ENCODE data around the gene ARHGAP4. TPM values are rescaled to one million over a fixed set of nuclear protein-coding genes. Genes with fewer than 3 reads are reported as not detected.

ARHGAP4 gene
- total RNA-seq, 4 donors from 2014 or later = 44.9 to 52.4 (median 49.9) TPM

GRCh38 chrX:153961292-153961691 lies 35.2 kb upstream of the ARHGAP4 start:
- Histone ChIP-seq H3K27me3 (no peaks in the 10 kb centered on the region), H3K4me1 (peaks cover 1 to 9% (median 5%) of the 10 kb centered on the region in 4 donors), H3K27ac (no peak overlapping the region), H3K36me3 (peaks cover 0 to 7% (median 0%) of the 10 kb centered on the region in 4 donors), H3K4me3 (no peak overlapping the region), H3K9me3 (no peaks in the 10 kb centered on the region)
- WGBS, 2 donors (ENCODE audit: low coverage in 1 of 2) = 95% methylated on average over 11 of the region's 11 CpGs; no CpG with 5 or more reads in 1 of the 2 donors
- no peak for DNase-seq
- in situ Hi-C loops (cut with MboI; ENCODE audit: low pct_ligation_motif_present in 1 of 4, low pct_unique_long_range_greater_than_20kb in 1 of 4, low sequenced_read_pairs in 3 of 4) (loop anchor here in 2 of 4 donors (25.0 kb wide), 2 partner anchors 199 to 576 kb away; partner anchors contain the start of genes G6PD (in 1 of the 2), IKBKG (in 1 of the 2) and PLXNB3 (in 1 of the 2)), intact Hi-C loops (cut with DNase I; ENCODE audit: low total_unique reads) (no loop called here)
- no peak for TF ChIP-seq POLR2A (IDR thresholded peaks at IDR 0.05)
- TF ChIP-seq EP300 (IDR thresholded peaks at IDR 0.05; ENCODE audit: low read depth) = no peak
- TF ChIP-seq POLR2AphosphoS5 (IDR thresholded peaks at IDR 0.05) = no peak
- TF ChIP-seq CTCF (IDR thresholded peaks at IDR 0.05) = no peak

DNA sequence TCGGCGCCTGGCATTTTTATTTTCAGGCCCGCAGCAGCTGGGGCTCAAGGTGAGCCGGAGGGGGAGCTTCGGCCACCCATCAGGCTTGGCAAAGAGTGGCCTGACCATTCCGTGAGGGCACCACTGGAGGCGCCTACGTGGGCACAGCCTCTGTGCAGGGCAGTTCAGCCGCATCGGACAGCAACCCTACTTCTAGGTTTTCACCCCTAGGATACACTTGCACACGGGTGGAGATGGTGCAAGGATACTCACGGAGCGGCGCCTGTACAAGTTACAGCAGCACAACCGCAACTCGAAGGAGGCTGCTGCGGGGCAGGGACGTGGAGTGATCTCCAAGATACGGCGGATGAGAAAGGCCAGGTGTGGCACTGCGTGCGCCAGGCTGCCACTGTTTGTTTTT lies 34.7 kb upstream of the ARHGAP4 start:
- H3K4me1 ChIP-seq = peaks cover 0 to 4% (median under 1%) of the 10 kb centered on the region in 4 donors
- 94% methylated on average over 22 of the region's 22 CpGs; no CpG with 5 or more reads in 1 of the 2 donors for WGBS, 2 donors (ENCODE audit: low coverage in 1 of 2)
- in situ Hi-C loops (cut with MboI; ENCODE audit: low pct_ligation_motif_present in 1 of 4, low pct_unique_long_range_greater_than_20kb in 1 of 4, low sequenced_read_pairs in 3 of 4) = loop anchor here in 2 of 4 donors (25.0 kb wide), 2 partner anchors 198 to 577 kb away; partner anchors contain the start of genes G6PD (in 1 of the 2), IKBKG (in 1 of the 2) and PLXNB3 (in 1 of the 2)
- intact Hi-C loops (cut with DNase I; ENCODE audit: low total_unique reads) = no loop called here
- no peaks in the 10 kb centered on the region for H3K27me3 ChIP-seq
- TF ChIP-seq POLR2A (IDR thresholded peaks at IDR 0.05) = no peak
- TF ChIP-seq EP300 (IDR thresholded peaks at IDR 0.05; ENCODE audit: low read depth) = no peak
- no peak for TF ChIP-seq POLR2AphosphoS5 (IDR thresholded peaks at IDR 0.05)
- no peak for TF ChIP-seq CTCF (IDR thresholded peaks at IDR 0.05)
- no peaks in the 10 kb centered on the region for H3K9me3 ChIP-seq
- no peak overlapping the region for H3K4me3 ChIP-seq
- peaks cover 0 to 7% (median 0%) of the 10 kb centered on the region in 4 donors for H3K36me3 ChIP-seq
- H3K27ac ChIP-seq = no peak overlapping the region
- DNase-seq = no peak

DNA sequence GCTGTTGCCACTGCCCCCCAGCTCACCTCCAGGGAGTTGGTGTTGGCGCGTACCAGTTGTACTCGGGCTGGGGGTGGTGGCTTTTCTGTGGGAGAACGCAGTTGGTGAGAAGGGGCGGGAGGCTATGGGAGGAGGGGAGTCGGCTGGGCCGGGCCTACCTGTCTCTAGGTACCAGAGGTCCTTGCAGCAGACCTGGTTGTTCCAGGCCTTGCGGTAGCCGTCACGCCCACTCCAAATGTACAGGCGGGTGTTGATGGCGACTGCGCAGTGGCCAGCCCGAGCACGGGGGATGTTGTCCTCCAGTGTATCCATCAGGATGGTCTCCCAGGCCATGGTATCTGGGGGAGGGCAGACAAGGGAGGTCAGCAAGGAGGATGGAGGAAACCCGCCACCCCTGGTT lies 34.0 kb upstream of the ARHGAP4 start:
- 99% methylated on average over 16 of the region's 16 CpGs; no CpG with 5 or more reads in 1 of the 2 donors for WGBS, 2 donors (ENCODE audit: low coverage in 1 of 2)

More for the DNA sequence above, 34.0 kb upstream of the ARHGAP4 start:
- Histone ChIP-seq H3K27me3 (no peaks in the 10 kb centered on the region), H3K27ac (no peak overlapping the region), H3K4me3 (no peak overlapping the region), H3K4me1 (no peaks in the 10 kb centered on the region), H3K36me3 (peaks cover 0 to 7% (median 0%) of the 10 kb centered on the region in 4 donors), H3K9me3 (no peaks in the 10 kb centered on the region)
- in situ Hi-C loops (cut with MboI; ENCODE audit: low pct_ligation_motif_present in 1 of 4, low pct_unique_long_range_greater_than_20kb in 1 of 4, low sequenced_read_pairs in 3 of 4) = loop anchor here in 2 of 4 donors (25.0 kb wide), 2 partner anchors 198 to 577 kb away; partner anchors contain the start of genes G6PD (in 1 of the 2), IKBKG (in 1 of the 2) and PLXNB3 (in 1 of the 2)
- TF ChIP-seq POLR2A (IDR thresholded peaks at IDR 0.05) (no peak), CTCF (IDR thresholded peaks at IDR 0.05) (no peak), EP300 (IDR thresholded peaks at IDR 0.05; ENCODE audit: low read depth) (no peak), POLR2AphosphoS5 (IDR thresholded peaks at IDR 0.05) (no peak)
- intact Hi-C loops (cut with DNase I; ENCODE audit: low total_unique reads) = no loop called here
- DNase-seq = no peak
